ENCODE results near the gene MAD2L2.

The MAD2L2 gene

DNA sequence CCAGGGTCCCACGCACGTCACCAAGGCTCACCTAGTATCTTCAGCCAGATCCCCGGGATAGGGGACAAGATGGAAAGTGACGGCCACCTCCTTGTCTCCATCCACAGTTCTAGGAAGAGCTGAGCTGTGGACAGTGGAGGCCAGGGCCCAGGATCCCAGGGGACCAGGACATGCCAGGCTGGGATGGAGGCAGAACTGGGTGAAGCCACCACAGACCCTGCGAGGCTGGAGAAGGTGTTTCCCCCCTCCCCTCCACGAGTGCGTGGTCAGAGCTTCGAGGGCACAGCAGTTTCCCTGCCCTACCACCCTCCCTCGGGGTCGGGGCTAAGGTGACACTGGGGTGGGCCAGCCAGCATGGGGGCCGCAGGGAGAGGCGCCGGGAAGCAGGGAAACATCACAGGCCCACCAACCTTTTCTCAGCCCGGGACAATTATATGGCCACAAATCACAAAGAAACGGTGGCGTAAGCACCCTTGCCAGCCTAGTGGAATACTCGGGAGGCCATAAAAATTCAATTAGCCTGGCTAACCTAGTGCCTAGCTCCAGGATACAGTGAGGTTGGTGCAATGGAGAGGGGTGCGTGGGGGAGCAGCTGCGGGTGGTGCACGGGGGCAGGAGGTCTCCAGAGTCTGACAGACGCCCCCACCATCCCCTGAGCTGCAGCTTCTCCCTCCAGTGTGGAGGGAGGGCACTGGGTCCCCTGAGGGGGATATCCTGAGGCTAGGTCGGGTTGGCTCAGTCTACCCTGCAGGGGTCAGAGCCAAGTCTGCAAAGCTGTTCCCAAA is 23.9 kb upstream of the MAD2L2 start:
- no peak for DNase-seq

- DNase-seq: no peak
Observed at GRCh38 chr1:11704194-11704529, 23.2 kb upstream of the MAD2L2 start.

- DNase-seq: no peak
Observed at GRCh38 chr1:11703357-11704193, 22.6 kb upstream of the MAD2L2 start.

- DNase-seq: no peak
Observed at GRCh38 chr1:11701981-11702803, 21.2 kb upstream of the MAD2L2 start.

DNA sequence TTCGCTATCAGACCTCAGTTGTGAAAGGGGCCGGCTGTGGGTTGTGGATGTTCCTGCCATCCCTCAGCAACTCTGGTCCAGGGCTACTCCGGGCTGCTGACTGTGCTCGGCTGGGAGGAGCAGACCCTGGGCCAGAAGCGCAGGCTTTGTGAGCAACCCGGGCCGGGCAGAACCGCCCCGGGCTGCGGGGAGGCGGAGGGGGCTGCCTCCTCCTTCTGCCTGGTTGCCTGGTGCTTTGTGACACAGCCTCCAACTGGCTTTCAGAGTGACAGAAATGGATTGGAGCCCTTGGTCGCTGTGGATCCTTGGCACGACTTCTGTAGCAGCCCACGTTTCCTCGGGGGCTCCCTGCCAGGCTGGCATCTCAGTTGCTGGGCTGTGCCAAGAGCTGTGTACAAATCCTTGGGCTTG is 20.6 kb upstream of the MAD2L2 start:
- DNase-seq: no peak

DNA sequence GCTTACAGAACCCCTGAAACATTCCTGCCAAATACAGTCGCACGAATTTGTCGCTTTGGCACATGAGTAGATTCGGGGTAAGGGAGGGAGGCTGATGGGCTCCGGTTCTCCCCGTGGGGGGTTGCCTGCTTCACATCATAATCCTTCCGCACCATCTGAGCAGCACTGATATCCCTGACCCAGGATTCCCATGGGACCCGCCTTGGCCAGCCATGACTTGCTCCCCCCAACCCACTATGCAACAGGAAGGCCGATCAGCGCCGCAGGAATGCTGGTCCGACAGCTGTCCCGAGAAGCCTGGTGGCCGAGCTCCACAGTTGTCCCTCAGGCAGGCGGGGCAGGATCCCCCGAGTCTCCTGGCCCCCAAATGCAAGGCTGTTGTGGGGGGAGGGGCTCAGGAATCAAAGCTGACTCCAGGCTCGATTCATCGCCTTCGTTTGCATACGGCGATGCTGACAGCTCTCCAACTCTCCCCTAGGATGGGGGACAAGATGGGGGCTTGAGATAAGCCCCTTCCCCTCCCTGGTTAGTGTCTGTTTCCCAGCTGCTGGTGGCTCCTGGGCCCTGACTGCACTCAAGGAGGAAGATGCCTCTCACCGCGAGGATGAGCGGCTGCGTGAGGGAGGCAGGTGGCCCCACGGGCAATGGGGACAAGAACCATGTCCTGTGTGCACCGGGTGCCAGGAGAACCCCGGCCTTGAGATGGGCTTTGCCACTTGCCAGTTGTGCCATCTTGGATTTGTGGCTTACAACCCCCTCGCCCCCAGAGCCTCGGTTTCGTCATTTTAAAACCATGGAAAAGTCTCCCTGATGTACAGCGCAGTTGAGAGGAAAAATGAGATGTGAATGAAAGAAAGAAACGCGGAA is 19.9 kb upstream of the MAD2L2 start:
- no peak for DNase-seq

GRCh38 chr1:11697893-11698210 is 16.9 kb upstream of the MAD2L2 start:
- no peak for DNase-seq

GRCh38 chr1:11697188-11697892 is 16.4 kb upstream of the MAD2L2 start:
- no peak for DNase-seq

DNA sequence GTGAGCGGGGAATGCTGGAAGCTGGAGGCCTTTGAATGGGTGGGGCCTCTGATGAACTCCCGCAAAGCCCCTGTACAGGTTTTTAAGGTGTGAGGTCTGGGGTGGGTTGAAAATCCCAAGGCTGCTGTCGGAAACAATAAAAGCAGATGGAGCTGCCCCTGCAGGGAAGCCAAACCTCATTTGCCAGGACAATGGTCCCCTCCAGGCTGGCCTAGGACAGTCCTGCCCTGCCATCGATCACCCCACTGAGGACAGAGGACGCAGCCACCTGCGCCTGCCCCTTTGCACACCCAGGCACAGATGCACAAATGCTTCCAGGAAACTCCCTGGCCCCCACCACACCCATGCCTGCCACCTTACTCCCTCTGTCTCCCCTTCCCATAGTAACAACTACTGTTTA is 14.9 kb upstream of the MAD2L2 start:
- no peak for DNase-seq

- DNase-seq: no peak
Observed at GRCh38 chr1:11693917-11694316, 13.0 kb upstream of the MAD2L2 start.

DNA sequence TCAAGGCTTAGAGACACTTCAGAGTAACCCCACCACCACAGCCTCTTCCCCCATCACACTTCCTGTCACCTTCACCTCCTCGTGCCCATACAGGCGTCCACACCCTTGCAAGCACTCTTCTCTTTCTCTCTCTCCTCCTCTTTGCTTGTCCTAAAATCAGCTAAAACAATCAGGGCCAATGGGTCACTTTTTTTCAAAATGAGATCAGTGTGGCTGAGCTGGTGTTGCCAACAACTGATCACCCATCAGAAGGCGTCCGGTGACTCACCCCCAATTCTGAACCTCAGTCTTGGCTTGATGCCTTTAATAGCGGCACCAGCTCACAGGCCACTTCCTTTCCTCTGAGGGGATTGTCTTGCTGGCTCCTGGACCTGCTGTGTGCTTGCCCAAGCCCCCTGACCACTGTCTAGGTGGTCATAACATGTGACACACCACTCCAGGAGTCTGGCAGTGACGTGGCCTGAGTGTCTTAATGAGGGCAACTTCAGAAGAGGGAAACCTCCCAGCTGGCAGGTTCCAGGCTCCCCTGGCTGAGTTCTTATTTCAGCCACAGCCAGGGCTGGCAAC is 12.2 kb upstream of the MAD2L2 start:
- no peak for DNase-seq

GRCh38 chr1:11691928-11692711 is 11.2 kb upstream of the MAD2L2 start:
- DNase-seq: no peak

- peak; percentile 66 for DNase-seq
Observed at GRCh38 chr1:11691302-11691914, 10.5 kb upstream of the MAD2L2 start, which contains the start of gene DRAXIN. Gene DRAXIN, plus strand, starts transcription at chr1:11691710. Its CDS starts 14,549 bp downstream, at chr1:11706259.

GRCh38 chr1:11690397-11691301 is 9.7 kb upstream of the MAD2L2 start:
- DNase-seq: peak; percentile 52

DNA sequence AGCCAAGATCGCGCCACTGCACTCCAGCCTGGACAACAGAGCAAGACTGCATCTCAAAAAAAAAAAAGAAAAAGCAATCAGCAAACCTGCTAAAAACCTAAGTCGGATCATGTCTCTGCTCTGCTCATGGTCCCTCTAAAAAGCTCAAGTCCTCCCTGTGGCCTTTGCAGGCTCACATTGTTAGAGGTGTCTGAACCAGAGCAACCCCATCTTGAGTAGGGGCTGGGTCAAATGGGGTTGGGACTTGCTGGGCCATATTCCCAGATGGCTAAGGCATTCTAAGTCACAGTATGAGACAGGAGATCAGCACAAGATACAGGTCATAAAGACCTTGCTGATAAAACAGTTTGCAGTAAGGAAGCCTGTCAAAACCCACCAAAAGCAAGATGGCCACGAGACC is 7.6 kb upstream of the MAD2L2 start:
- DNase-seq: no peak

DNA sequence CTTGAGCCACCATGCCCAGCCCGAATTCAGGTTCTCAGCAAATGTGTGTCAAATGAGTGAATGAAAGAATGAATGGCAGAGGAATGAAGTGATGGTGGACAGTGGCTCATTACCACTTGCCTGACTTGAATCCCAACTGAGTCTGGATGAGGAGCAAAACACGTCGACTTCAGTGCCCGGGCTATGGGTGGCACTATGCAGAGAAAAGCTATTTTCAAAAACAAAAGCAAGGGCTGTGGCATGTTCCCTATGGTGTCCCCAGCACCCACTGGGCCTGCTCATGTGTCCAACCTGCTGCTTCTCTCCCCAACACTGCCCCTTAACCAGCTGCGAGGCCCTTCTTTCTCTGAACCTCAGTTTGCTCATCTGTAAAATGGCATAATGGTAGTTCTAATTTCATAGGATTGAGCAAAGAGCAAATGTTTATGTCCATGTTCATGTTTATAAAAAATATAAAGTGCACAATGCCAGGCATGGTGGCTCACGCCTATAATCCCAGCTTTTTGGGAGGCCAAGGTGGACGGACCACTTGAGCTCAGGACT is 4.3 kb upstream of the MAD2L2 start:
- DNase-seq: no peak

DNA sequence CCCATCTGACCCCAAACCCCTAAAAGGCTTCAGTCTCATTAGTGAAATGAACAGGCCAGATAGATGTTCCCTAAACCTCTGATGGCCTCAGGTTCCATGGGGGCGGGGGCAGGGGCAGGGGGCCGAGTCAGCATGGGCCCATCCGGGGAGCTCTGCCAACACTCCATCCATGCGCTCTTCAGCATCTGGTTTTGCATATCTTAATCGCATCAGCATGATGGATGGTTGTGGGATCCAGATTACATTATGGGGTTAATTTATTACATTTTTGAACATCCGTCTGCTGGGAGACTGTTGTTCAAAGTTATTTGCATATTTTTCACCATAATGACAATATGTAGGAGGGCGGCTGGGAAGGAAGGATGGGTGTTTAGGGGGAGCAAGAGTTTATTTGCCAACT is 3.1 kb upstream of the MAD2L2 start:
- no peak for DNase-seq

GRCh38 chr1:11682799-11683198 is 1.9 kb upstream of the MAD2L2 start:
- no peak for DNase-seq

DNA sequence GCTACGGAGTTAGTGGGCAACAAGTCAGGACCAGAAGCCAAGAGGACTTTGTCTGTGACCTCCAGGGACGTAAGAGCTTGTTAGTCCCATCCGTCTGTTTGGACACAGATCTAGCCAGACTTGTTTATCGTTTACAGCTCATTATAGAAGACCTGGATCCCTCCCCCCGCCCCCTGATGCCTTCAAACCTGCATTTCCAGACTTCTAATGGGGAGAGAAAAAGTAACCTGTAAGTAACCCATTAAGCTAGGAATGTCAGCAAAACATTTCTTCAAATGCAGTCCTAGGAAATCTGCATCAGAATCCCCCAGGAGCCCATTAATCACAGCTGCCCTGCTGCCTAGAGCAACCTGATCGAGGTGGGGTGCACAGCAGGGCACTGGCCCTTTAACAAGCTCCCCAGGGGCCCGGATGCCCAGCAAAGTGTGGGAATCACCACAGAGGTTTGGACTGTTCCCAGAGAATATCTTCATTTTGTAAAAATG is 1.4 kb upstream of the MAD2L2 start:
- DNase-seq: no peak
